ENCODE results near the gene SLC7A5. TPM values are rescaled to one million over a fixed set of nuclear protein-coding genes. Genes with fewer than 3 reads are reported as not detected.
"Not testable (repeated sequence)": the region's sequence is repeated elsewhere in the genome, so short reads cannot be mapped to it uniquely, and the experiment has no call there.

SLC7A5 gene
- total RNA-seq, 1 donor from 2014 or later: 5.1 TPM

DNA sequence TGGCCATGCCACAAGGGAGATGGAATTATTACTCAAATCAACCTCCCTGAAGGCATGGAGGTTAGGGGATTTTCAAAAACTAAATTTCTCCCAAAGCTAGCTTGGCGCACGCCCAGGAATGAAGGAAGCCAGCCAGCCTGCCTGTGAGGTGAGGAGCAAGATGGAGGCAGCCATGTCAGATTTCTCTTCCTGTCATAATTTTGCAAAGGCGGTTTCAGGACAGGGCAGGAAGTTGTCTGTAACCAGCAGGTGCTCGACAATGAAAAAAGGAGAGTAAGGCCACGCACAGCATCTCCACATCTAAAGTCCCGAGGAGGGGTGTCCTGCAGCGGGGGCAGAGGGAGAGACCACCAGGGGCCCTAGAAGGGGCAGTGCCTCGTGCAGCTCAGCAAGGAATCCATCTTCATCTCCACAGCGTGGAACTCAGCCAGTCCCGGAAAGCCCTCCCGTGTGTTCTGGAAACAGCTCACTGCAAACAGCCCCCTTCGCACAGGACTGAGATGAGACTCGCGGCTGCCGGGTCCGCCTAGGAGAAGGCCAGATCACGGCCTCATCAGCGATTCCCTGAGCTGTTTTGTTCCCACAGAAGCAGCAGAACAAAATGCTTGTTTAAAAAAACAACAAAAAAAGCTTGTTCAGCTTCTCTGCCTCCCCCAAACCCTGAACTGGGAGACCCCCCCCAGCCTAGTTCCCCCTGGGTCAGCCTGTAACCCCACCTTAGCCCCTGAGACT lies 47.8 kb downstream of the SLC7A5 start:
- no peak for DNase-seq

DNA sequence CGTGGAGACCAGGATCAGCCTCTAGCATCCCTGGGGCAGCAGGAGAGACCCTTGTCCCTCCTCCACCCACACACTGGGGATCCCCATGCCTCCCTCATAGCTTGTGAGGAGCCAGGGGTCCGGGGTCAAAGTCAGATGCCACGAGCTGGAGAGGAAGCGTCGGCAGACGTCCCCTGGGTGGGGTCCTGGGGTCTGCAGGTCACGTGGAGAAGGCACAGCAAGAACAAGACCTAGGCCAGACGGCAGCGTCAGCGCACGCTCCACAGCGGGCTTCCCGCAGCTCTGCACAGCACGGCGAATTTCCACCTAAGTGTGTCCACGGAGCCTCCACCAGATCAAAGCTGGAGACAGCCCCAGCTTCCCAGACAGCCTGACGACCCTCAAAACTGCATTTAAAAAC lies 49.3 kb downstream of the SLC7A5 start:
- DNase-seq: no peak

DNA sequence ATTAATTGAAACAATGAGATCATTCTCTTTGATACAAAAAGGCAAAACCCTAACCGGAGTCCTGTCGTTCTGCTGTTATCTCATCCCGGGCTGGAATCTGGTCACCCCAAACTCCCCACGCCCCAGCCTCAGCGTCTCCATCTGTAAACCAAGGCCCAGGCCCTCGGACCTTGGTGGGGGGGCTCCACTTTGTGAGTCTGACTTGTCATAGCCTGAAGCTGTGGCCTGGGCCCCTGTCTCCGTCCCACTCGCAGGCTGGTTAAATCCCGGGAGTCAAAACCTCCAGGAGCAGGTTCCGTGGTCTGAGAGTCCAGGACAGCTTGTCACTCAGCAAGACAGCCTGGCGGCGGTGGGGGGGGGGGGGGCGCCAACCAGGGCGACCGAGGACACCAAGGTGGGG lies 50.0 kb downstream of the SLC7A5 start:
- DNase-seq: no peak

DNA sequence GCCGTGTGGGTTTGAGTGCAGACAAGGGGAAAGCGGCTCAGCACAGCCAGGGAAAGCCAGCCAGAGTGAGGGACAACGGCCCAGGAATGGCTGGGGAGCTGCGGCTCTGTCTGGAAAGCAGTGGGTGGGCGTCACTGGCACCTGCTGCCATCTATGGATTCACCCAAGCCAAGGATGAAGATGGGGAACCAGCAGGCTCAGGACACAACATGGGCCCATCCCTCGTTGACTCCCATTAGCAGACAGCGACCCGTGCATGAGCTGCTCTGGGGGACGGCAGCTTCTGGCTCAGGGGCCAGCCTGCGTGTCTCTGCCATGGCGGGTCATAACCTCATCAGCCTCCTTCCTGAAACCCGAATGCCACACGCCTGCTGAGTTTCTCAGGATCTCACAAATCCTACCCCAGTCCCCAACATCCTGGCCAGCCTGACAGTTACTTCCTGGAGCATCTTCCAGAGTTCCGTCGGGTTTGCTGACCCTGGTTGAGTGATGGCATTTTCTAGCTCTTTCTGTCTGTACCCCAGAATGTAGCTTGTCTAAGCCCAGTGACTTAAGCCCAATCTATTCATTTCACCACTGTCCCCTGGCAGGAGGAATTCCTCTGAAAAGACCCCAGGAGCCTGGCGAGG lies 50.7 kb downstream of the SLC7A5 start:
- no peak for DNase-seq

DNA sequence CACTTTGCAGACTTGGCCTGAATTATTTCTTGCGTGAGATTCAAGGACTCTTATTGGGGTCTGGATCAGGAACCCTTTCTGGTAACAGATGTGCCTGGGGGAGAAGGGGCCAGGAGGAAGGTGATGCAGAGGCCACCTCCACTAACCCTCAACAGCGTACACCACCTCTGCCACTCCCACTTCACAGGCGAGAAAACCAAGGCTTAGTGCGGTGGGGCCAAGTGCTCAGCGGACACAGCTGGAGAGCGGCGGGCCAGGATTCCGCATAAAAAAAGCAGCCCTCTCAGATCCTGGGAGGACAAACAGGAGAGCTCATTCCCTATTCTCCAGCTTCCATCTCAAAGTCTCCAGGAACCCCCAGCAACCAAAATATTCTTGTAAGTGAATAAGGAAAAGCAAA lies 51.4 kb downstream of the SLC7A5 start:
- no peak for DNase-seq

DNA sequence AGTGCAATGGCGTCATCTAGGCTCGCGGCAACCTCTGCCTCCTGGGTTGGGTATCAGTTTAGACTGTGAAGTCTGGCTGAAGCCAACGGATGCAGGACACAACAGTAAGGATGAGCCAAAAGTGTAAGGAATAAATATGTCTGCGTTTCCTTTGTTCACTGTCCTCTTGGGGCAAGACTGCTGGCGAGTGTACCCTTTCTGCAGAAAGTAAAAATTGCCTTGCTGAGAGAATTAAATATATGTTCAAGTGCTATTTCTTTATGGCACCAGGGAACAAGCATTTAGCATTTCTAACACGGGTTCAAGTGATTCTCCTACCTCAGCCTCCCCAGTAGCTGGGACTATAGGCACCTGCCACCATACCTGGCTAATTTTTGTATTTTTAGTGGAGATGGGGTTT lies 51.9 kb downstream of the SLC7A5 start:
- not testable (repeated sequence) for DNase-seq

DNA sequence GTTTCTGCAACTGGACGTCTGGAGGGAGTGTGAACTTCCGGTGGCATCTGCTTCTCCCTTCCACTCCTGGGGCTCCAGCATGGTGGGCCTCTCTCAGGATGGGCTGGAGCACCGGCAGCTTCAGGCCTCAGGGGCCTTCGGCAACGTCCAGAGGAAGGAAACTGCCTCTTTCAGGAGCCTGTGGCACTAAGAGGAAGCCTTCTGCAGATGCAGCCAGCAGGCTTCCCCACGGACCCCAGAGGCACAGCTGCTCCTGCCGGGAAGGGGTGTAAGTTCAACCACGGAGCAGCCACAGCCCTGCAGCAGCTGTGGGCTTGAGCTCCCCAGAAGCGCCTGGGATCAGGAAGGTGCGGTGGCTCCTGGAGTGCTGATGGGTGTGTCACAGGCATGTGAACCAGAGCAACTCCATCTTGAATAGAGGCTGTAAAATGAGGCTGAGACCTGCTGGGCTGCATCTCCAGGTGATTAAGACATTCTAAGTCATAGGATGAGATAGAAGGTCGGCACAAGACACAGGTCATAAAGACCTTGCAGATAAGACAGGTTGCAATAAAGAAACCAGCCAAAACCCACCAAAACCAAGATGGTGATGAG lies 52.7 kb downstream of the SLC7A5 start:
- no peak for DNase-seq

DNA sequence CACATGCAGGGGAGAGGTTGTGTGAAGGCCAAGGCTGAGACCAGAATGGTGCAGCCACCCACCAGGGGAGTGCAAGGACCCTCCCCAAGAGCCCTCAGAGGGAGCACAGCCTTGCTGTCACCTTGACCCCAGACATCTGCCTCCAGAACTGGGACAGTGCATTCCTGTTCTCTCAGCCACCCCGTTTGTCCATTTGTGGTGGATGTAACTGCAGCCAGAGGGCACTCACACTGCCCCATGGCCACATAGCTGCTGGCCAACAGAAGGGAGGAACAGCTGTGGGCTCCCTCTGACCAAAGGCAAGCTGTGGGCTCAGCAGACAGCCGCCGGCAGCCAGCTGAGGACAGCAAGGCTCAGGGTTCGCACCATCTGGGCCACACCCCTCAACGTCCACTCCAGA lies 53.7 kb downstream of the SLC7A5 start:
- DNase-seq: no peak

DNA sequence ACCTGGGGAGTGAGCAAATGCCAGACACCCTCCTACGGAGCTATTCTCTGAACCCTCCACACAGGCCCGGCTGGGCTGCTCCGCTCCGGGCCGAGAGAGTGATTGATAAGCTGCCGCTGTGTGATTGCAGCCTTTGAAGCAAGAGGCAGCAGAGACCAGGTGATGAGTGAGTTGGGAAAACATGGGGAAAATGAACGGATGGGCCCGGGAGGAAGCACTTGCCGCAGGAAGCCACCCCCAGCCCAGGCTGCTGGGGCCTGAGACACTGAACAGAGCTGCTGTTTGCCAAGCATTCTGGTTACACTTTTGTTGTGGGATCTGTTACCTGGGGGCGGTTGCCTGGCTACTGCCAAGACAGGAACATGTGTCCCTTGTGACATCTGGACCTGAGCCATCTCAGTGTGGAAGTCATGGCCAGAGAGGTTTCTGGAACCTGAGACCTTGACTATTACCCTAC lies 57.1 kb downstream of the SLC7A5 start:
- DNase-seq: peak; percentile 10

DNA sequence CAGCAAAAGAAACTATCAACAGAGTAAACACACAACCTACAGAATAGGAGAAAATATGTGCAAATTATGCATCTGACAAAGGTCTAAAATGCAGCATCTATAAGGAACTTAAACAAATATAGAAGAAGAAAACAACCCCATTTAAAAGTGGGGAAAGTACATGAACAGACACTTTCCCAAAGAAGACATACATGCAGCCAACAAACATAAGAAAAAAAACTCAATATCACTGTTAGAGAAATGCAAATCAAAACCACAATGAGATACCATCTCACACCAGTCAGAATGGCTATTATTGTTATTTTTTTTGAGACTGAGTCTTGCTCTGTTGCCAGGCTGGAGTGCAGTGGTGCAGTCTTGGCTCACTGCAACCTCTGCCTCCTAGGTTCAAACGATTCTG lies 57.9 kb downstream of the SLC7A5 start:
- not testable (repeated sequence) for DNase-seq

DNA sequence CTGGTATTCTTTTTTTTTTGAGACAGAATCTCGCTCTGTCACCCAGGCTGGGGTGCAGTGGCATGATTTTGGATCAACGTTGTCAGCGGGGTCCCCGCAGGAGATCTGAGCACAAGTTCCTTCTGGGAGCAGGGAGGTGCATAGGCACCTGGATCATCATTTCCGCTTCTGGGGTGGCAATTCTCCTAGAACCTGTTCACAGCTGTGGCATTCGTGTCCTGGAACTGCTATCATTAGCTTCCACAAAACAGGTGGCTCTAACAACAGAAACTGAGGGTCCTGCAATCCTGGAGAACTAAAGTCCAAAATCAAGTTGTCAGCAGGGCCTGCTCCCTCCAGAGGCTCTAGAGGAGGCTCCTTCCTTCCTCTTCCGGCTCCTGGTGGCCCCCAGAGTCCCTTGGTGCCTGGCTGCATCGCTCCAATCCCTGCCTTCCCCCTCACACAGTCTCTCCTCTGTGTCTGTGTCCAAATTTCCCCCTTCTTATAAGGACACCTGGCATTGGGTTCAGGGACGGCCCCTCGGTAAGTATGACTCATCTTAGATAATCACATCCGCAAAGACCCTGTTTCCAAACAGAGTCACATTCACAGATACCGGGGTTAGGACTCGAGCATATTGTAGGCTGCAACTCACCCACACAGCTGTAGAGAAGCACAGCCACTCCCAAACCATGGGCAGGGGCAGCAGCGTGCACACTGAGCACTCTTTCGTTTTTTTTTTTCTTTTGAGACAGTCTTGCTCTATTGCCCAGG lies 60.0 kb downstream of the SLC7A5 start:
- DNase-seq: peak; percentile 52

DNA sequence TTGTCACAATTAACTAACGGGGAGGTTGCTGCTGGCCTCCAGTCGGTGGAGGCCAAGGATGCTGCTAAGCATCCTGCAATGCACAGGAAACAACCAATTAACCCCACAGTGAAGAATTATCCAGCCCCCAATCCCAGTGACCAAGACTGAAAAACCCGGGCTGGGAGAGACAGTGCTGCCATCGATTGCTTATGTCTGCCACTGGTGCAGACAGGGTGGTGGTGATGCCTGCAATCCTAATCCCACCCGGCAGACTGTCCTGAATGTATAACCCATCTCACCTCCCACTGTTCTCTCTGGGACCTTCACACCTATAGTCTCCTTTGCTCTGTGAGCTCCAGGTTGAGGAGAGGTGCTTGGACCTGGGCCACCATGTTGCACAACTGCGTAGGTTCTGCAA lies 61.2 kb downstream of the SLC7A5 start:
- DNase-seq: no peak

DNA sequence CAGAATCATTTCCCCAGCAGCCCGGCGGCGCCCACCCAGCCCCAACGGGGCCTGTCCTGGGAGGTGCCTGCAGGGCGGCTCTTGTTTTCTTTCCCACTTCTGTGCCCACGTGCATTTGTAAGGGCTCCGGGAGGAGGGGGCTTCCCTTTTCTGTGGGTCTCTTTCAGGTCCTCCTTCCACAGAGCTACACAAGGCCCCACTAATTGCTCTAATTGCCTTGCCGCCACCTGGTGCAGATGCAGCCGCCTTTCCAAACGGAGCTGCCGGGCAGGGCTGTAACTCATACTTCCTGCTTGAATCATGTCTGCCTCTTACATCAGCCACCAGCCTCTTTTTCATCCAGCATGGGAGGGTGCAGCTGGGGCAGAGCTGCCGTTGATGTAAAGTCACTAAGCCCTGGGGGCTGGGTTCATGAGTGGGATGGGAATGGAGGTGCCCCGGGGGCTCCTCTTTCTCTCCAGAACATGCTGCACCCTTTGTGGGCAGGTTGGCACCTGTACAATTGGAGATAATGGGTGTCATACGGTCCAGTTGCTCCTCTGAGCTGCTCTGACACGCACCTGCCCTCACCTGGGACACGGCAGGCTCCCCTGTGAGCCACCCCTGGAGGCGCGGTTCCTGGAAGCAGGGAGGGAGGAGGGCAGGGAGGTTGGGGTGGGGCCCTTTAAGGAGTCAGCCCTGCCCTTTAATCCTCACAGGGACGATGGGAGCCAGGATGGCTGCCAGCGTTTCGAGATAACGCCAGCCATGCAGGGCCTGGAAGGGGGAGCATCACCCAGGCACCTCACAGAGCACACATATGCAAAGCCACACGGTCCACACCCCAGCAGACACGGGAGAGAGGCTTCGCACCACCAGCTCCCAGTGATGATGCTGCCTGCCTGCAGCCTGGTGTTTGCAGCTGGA lies 62.4 kb downstream of the SLC7A5 start:
- peak; percentile 79 for DNase-seq

DNA sequence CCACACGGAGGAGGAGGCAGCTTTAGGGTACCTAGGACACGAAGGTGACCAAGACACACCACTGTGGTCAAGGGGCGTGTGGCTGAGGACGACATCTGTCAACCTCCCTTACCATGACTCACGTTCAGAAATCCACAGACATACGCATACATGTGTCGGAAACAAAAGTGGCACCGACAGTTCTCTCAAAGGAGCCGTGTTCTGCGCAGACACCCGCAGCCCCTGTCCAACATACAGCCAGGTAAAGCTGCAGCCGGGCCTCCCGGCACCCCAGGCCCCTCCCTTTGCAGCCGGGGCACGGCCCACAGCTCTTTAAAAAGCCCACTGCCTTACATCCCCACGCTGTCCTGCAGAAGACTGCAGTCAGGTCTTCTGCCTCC lies 63.1 kb downstream of the SLC7A5 start:
- DNase-seq: no peak

DNA sequence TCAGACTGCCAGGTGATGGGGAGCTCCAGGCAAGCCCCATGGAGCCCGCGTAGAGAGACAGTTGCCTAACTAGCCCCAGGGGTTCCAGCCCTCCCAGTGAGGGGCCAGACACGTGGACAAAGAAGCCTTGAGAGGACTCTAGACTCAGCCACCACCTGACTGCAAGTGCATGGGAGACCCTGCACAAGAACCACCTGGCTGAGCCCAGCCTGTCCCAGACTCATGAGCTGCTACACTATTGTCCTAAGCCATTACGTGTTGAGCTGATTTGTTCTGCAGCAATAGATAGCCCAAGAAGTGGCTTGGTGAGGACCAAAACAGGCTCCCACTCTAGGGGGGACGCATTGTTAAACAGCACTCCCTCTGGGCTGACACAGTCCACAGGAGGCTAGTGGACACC lies 65.9 kb downstream of the SLC7A5 start:
- no peak for DNase-seq

DNA sequence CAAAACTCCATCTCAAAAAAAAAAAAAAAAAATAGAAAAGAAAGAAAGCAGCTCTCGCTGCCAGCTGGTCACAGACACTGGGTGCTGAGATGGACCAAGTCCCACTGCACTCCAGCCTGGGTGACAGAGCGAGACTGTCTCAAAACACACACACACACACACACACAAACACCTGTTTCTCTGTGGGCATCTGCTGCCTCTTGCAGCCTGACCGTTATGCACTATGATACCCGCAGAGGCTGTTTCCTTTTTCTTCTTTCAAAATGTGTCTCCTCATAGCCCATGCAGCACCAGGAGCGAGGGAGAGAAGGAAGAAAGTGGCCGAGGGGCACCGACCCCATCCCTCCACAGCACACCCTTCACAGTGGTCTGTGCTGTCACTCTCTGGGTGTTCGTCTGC lies 66.6 kb downstream of the SLC7A5 start:
- no peak for DNase-seq

DNA sequence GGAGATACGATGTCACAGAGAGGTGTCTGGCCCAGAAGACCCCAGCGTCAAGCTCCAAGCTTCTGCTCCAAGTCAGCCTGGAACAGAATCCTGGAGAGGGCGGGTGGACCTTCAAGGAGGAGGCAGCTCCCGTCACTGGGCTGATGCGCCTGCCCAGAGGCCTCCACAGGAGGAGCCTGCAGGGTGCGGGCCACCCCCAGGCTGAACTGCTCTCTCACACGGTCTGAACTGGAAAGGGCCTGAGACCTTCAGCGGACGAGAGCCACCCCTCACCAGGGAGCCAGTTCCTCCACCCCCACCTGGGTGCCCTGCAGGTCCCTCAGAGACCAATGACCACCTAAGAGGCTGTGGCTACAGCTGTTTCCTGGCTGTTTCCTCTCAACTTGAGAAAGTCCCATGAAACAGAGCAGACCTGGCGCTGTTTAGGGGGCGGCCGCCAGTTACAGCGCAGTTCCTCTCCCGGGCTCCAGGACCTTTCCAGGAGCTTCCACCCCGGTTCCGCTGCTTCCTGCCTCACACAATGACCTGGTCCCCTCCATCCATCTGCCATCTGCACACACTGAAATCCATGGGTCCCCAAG lies 67.5 kb downstream of the SLC7A5 start:
- peak; percentile 22 for DNase-seq

DNA sequence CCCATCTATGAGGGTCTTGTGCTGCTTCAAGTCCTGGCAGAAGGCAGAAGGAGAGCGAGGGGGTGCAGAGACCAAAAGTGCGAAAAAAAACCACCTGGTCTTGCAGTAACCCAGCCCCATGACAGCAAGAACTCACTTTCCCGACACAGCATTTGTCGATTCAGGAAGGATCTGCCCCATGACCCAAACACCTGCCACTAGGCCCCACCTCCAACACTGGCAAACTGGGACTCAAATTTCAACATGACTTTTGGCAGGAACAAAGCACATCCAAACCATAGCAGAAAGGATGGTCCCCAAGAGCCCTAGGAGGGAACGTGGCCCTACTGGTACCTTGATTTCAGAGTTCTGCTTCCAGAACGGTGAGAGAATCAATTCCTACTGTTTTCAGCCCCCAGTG lies 68.8 kb downstream of the SLC7A5 start:
- DNase-seq: no peak

DNA sequence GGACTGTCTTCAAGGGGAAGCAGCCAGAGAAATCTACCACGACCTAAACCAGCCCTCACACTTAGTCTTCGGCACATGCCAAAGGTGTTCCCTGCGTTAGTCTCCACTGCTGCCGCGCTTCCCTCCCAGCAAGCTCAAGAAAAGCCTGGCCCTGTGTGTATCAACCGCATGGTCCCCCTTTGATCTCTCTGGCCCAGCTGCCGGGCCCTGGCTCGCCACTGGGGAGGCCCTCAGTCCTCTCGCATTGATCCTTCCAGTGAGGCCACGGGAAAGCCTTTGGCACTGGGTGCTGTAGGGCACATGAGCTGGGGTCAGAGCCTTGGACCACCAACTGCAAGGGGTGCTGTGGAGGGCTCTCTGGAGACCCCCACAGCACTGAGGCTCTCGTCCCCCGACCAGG lies 74.0 kb downstream of the SLC7A5 start:
- no peak for DNase-seq

DNA sequence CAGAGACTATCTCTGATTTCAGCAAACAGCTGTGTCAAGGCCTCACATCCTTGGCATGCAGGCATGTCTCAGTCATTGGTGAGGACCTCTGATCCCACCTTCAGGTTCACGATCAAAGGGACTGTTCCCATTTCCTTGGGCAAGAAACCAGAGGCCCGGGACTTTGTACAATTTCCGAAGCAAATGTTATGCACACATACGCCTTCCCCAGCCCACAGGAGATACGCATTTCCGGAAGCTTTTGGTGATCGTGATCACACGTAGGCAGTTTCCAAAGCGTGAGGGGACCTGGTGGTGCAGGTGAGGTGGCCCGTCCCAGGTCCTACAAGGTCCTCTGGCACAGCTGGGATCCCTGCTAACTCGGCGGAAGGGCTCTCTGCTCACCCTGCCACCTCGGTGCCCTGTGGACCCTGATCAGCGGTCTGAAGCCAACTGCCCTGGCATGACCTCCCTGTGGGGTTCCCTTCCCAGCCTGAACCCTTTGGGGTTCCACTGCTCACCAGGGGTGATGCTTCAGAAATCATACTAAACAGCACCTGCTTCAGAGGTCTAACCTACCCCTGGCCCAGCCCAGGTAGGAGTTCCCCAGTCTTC lies 74.7 kb downstream of the SLC7A5 start:
- no peak for DNase-seq

DNA sequence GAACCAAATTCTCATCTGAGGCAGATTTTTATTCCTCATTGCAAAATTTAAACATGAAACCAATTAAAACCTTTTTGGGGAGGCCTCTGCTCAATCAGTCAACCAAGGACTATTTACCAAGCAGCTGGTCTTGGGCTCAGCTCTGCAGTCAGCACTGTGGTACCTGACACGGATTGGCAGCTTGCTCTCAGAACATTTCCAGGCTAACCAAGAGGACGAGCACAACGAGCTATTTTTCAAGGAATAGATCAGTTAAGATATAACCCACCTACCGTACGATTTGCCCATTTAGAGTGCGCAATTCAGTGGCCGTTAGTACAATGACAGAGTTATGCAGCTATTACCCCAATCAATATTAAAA lies 77.1 kb downstream of the SLC7A5 start:
- DNase-seq: no peak
